ENCODE results near the gene DCUN1D2. TPM values are rescaled to one million over a fixed set of nuclear protein-coding genes. Genes with fewer than 3 reads are reported as not detected.

DCUN1D2 gene
- total RNA-seq, 1 donor from 2014 or later: 196 TPM

- ATAC-seq (ENCODE audit: poor library complexity): no peak
These were observed 8.4 kb upstream of the DCUN1D2 start for GRCh38 chr13:113498905-113499304.

GRCh38 chr13:113497217-113497616, 6.7 kb upstream of the DCUN1D2 start:
- intact Hi-C loops (cut with DNase I): no loop called here
- DNase-seq (no peak), ATAC-seq (ENCODE audit: poor library complexity) (no peak)

More at GRCh38 chr13:113498905-113499304, 8.4 kb upstream of the DCUN1D2 start:
- DNase-seq: no peak
- intact Hi-C loops (cut with DNase I): no loop called here

GRCh38 chr13:113495494-113496210, 5.1 kb upstream of the DCUN1D2 start:
- peak; percentile 42 for ATAC-seq (ENCODE audit: poor library complexity)
- intact Hi-C loops (cut with DNase I): no loop called here
- DNase-seq: no peak

GRCh38 chr13:113493315-113493951, 2.9 kb upstream of the DCUN1D2 start:
- ATAC-seq (ENCODE audit: poor library complexity) (no peak), DNase-seq (no peak)
- intact Hi-C loops (cut with DNase I): no loop called here

GRCh38 chr13:113491982-113492381, 1.5 kb upstream of the DCUN1D2 start:
- DNase-seq: no peak
- no peak for ATAC-seq (ENCODE audit: poor library complexity)
- intact Hi-C loops (cut with DNase I): no loop called here

GRCh38 chr13:113491418-113491883, 940 bp upstream of the DCUN1D2 start:
- peak; percentile 63 for DNase-seq
- intact Hi-C loops (cut with DNase I): no loop called here
- ATAC-seq (ENCODE audit: poor library complexity): peak; percentile 36

GRCh38 chr13:113489549-113490495, 689 bp downstream of the DCUN1D2 start:
- intact Hi-C loops (cut with DNase I): no loop called here
- peak; percentile 0 for ATAC-seq (ENCODE audit: poor library complexity)
- no peak for DNase-seq

- no peak for DNase-seq
- intact Hi-C loops (cut with DNase I): no loop called here
- no peak for ATAC-seq (ENCODE audit: poor library complexity)
These were observed 1.4 kb downstream of the DCUN1D2 start for GRCh38 chr13:113489171-113489548.

GRCh38 chr13:113488283-113488682, 2.2 kb downstream of the DCUN1D2 start:
- no peak for ATAC-seq (ENCODE audit: poor library complexity)
- intact Hi-C loops (cut with DNase I): no loop called here
- no peak for DNase-seq

GRCh38 chr13:113486698-113487097, 3.8 kb downstream of the DCUN1D2 start:
- ATAC-seq (ENCODE audit: poor library complexity): no peak
- DNase-seq: no peak
- intact Hi-C loops (cut with DNase I): no loop called here

GRCh38 chr13:113485545-113485944, 5.0 kb downstream of the DCUN1D2 start:
- peak; percentile 42 for ATAC-seq (ENCODE audit: poor library complexity)
- intact Hi-C loops (cut with DNase I): no loop called here

GRCh38 chr13:113483504-113484293, 6.8 kb downstream of the DCUN1D2 start:
- intact Hi-C loops (cut with DNase I): no loop called here

More at GRCh38 chr13:113485545-113485944, 5.0 kb downstream of the DCUN1D2 start:
- no peak for DNase-seq

GRCh38 chr13:113483081-113483480, 7.4 kb downstream of the DCUN1D2 start:
- ATAC-seq (ENCODE audit: poor library complexity) (no peak), DNase-seq (no peak)
- intact Hi-C loops (cut with DNase I): no loop called here

More at GRCh38 chr13:113483504-113484293, 6.8 kb downstream of the DCUN1D2 start:
- no peak for DNase-seq
- peak; percentile 59 for ATAC-seq (ENCODE audit: poor library complexity)

GRCh38 chr13:113479179-113479578, 11.3 kb downstream of the DCUN1D2 start:
- intact Hi-C loops (cut with DNase I): no loop called here
- no peak for ATAC-seq (ENCODE audit: poor library complexity)
- no peak for DNase-seq

GRCh38 chr13:113477724-113478123, 12.8 kb downstream of the DCUN1D2 start:
- ATAC-seq (ENCODE audit: poor library complexity) (no peak), DNase-seq (no peak)
- intact Hi-C loops (cut with DNase I): no loop called here

- no peak for DNase-seq
- intact Hi-C loops (cut with DNase I): no loop called here
- no peak for ATAC-seq (ENCODE audit: poor library complexity)
These were observed 13.7 kb downstream of the DCUN1D2 start for GRCh38 chr13:113476811-113477210.

- intact Hi-C loops (cut with DNase I): no loop called here
- no peak for ATAC-seq (ENCODE audit: poor library complexity)
These were observed 14.6 kb downstream of the DCUN1D2 start for GRCh38 chr13:113475911-113476310.

GRCh38 chr13:113475280-113475679, 15.2 kb downstream of the DCUN1D2 start:
- ATAC-seq (ENCODE audit: poor library complexity) (no peak), DNase-seq (no peak)
- intact Hi-C loops (cut with DNase I): no loop called here

More at GRCh38 chr13:113475911-113476310, 14.6 kb downstream of the DCUN1D2 start:
- no peak for DNase-seq

Measured in Right ventricle myocardium superior (tissue), 1 donor.